ENCODE measurements around the gene ADK.

GRCh38 chr10:74434547-74434946 is 283.5 kb downstream of the ADK start:
- no peak for TF ChIP-seq CTCF (IDR thresholded peaks at IDR 0.05)
- no peak for TF ChIP-seq POLR2A (IDR thresholded peaks at IDR 0.05)

All from lower leg skin (tissue), 3 donors.